Heart left ventricle (tissue), 16 donors: ENCODE measurements around the gene ADGRD1. TPM values are rescaled to one million over a fixed set of nuclear protein-coding genes. Genes with fewer than 3 reads are reported as not detected.

Experiments used
- ATAC-seq, 4 donors: fragments of 200-7000 bp; cut with Tn5 transposase; one replicate each; pipeline ENCODE4 v1.9.1; 2020 to 2022; ENCODE audit warnings: moderate library complexity in 4 of 4, mild to moderate bottlenecking in 3 of 4, moderate number of reproducible peaks in 1 of 4
- DNase-seq, 5 donors: peaks; one replicate each; pipeline ENCODE4 v3.0.0-alpha.2; 2020
- H3K27ac ChIP-seq, 12 donors: fragments of 200-600 bp; sonication (generic) in 4 of 12; one replicate each; pipeline versions ENCODE4 v1.5.0 to v1.8.0; 2016 to 2022; ENCODE audit warnings: mild to moderate bottlenecking in 2 of 12
- H3K27me3 ChIP-seq, 9 donors: fragments of 200-600 bp; sonication (generic) in 2 of 9; one replicate each; pipeline versions ENCODE4 v1.5.1 to v1.8.0; 2016 to 2022; ENCODE audit warnings: mild to moderate bottlenecking in 3 of 9
- H3K36me3 ChIP-seq, 9 donors: fragments of 200-600 bp; sonication (generic) in 2 of 9; one replicate each; pipeline versions ENCODE4 v1.5.0 to v1.8.0; 2018 to 2022; ENCODE audit warnings: mild to moderate bottlenecking in 2 of 9
- H3K4me1 ChIP-seq, 12 donors: fragments of 200-600 bp; sonication (generic) in 4 of 12; one replicate each; pipeline versions ENCODE4 v1.5.0 to v1.8.0; 2016 to 2022; ENCODE audit warnings: mild to moderate bottlenecking in 3 of 12
- H3K4me3 ChIP-seq, 12 donors: fragments of 200-600 bp; sonication (generic) in 4 of 12; one replicate each; pipeline versions ENCODE4 v1.5.0 to v1.8.0; 2017 to 2022; ENCODE audit warnings: mild to moderate bottlenecking in 9 of 12, moderate library complexity in 4 of 12
- H3K9me3 ChIP-seq, 12 donors: fragments of 200-600 bp; sonication (generic) in 4 of 12; one replicate each; pipeline versions ENCODE4 v1.5.0 to v1.8.0; 2016 to 2022; ENCODE audit warnings: mild to moderate bottlenecking in 1 of 12
- CTCF ChIP-seq, 12 donors: fragments of 200-600 bp; sonication (generic) in 4 of 12; IDR thresholded peaks; one replicate each; pipeline versions ENCODE4 v1.5.0 to v1.8.0; 2018 to 2022; ENCODE audit warnings: antibody characterized with exemption in 12 of 12, mild to moderate bottlenecking in 5 of 12
- POLR2A ChIP-seq, 2 donors: fragments of 450-650 bp; IDR thresholded peaks; one replicate each; pipeline ENCODE4 v1.6.1; 2017; ENCODE audit warnings: antibody characterized with exemption in 2 of 2, mild to moderate bottlenecking in 2 of 2, moderate library complexity in 2 of 2
- WGBS, 4 donors: extraction: QIAGEN DNeasy Blood & Tissue Kit in 2 of 4; methylation state at CpG; one replicate each; pipeline versions ENCODE4 v1.1.5 to v1.1.7; 2013 to 2018; 5-methylcytosine and 5-hydroxymethylcytosine counted together
- intact Hi-C, 10 donors: fragments of 100-400 bp; cut with DNase I; formaldehyde crosslinking; loops; one replicate each; pipeline versions ENCODE4 v1.11.1 to v1.14.2; 2022
- polyA plus RNA-seq, 2 donors: library from polyadenylated mRNA; stranded (reverse); fragments of 200-250 nt; gene quantifications; one replicate each; pipeline ENCODE4 v1.2.3, GENCODE V29; 2013
- total RNA-seq, 9 donors: library from RNA; depleted of rRNA in 2 of 9; stranded (reverse); fragments of >200 nt in 2 of 9; fragmentation: NEBNext Ultra II Directional in 3 of 9; extraction: Animal tissue kit (Norgen Biotek cat#: 25700) in 3 of 9; gene quantifications; one replicate each; pipeline versions ENCODE4 v1.1.0 to v1.2.4, GENCODE V29; 2016 to 2023
- donor health status: ischemic (EF 13 %, LVEDD 7.1; RV severe dilation, severe dysfunction).
- donor health status: healthy with polysubstance abuse.
- donor health status: DM: no; HTN: yes; CAD: no.
- donor health status: DM: no; HTN: no; CAD: no.
- donor health status: ischemic (EF 25% LVEDD 6.9; RV normal size, moderate dysfunction).
- donor health status: ischemic (EF 25% LVEDD 5.7; RV mildly dilated, moderate dysfunction).
- donor health status: healthy.
- donor health status: DM: yes; HTN: yes; CAD: no.
- donor health status: ischemic (EF 35%, LVEDD 5.7; RV mildly dilated, moderate dysfunction).
- donor health status: nonischemic (EF 11% LVEDD 7.7; RV severe dilation, severe dysfunction).
- donor health status: DM: yes; HTN: yes; CAD: no.
- donor health status: PGD.
- donor health status: ischemic (EF 29% LVEDD 5.4; RV normal size, mild dysfunction).
- donor health status: nonischemic (EF 23%, LVEDD 6.1; RV moderate dilation, normal function).

ADGRD1 gene
- total and polyA plus RNA-seq, 11 donors, result 22.7 to 109 (median 66.3) TPM

GRCh38 chr12:131133015-131133905, 179.6 kb downstream of the ADGRD1 start:
- H3K27me3 ChIP-seq, result no peaks in the 10 kb centered on the region
- H3K9me3 ChIP-seq, result no peaks in the 10 kb centered on the region
- ATAC-seq (no peak), DNase-seq (peak in 1 of 5 donors; percentile 18)
- peak overlapping the region in 1 of 12 donors; percentile 42 for H3K27ac ChIP-seq
- TF ChIP-seq POLR2A (IDR thresholded peaks at IDR 0.05), result no peak
- TF ChIP-seq CTCF (IDR thresholded peaks at IDR 0.05), result no peak
- no peak overlapping the region for H3K4me3 ChIP-seq
- H3K4me1 ChIP-seq, result peaks cover 0 to 17% (median 9%) of the 10 kb centered on the region in 12 donors
- intact Hi-C loops, result loop anchor here in 7 of 10 donors (2.0 to 10.0 kb wide), 4 partner anchors 216 to 218 kb away; no protein-coding TSS in a partner anchor
- 80 to 90% (median 83%) methylated on average over 17 to 19 of the region's 19 CpGs for WGBS, 4 donors
- peaks cover 0 to 42% (median 4%) of the 10 kb centered on the region in 9 donors for H3K36me3 ChIP-seq

- no peaks in the 10 kb centered on the region for H3K27me3 ChIP-seq
- peaks cover 0 to 48% (median 7%) of the 10 kb centered on the region in 9 donors for H3K36me3 ChIP-seq
- intact Hi-C loops, result loop anchor here in 7 of 10 donors (2.0 to 10.0 kb wide), 4 partner anchors 217 to 219 kb away; no protein-coding TSS in a partner anchor
- no peak for TF ChIP-seq POLR2A (IDR thresholded peaks at IDR 0.05)
- TF ChIP-seq CTCF (IDR thresholded peaks at IDR 0.05), result no peak
- H3K4me1 ChIP-seq, result peaks cover 0 to 17% (median 9%) of the 10 kb centered on the region in 12 donors
- no peak overlapping the region for H3K27ac ChIP-seq
- DNase-seq (no peak), ATAC-seq (no peak)
- WGBS, 4 donors, result 73 to 88% (median 85%) methylated on average over 5 of the region's 5 CpGs
- no peak overlapping the region for H3K4me3 ChIP-seq
- H3K9me3 ChIP-seq, result no peaks in the 10 kb centered on the region
Observed at GRCh38 chr12:131133994-131134393, 180.3 kb downstream of the ADGRD1 start.

GRCh38 chr12:131134523-131135310, 181.0 kb downstream of the ADGRD1 start:
- no peak overlapping the region for H3K4me3 ChIP-seq
- intact Hi-C loops, result loop anchor here in 4 of 10 donors (5.0 to 10.0 kb wide), 2 partner anchors 217 to 220 kb away; no protein-coding TSS in a partner anchor
- peaks cover 0 to 17% (median 9%) of the 10 kb centered on the region in 12 donors for H3K4me1 ChIP-seq
- WGBS, 4 donors, result 82 to 91% (median 86%) methylated on average over 9 of the region's 9 CpGs
- TF ChIP-seq POLR2A (IDR thresholded peaks at IDR 0.05) (no peak), CTCF (IDR thresholded peaks at IDR 0.05) (no peak)
- H3K27me3 ChIP-seq, result no peaks in the 10 kb centered on the region
- H3K36me3 ChIP-seq, result peaks cover 0 to 52% (median 7%) of the 10 kb centered on the region in 9 donors
- ATAC-seq, result no peak
- peak in 1 of 5 donors; percentile 7 for DNase-seq
- H3K9me3 ChIP-seq, result no peaks in the 10 kb centered on the region
- no peak overlapping the region for H3K27ac ChIP-seq
